ENCODE data around the gene MTCL1.

GRCh38 chr18:8848541-8848940 is 143.2 kb downstream of the MTCL1 start:
- TF ChIP-seq POLR2A (IDR thresholded peaks at IDR 0.05) (no peak), CTCF (IDR thresholded peaks at IDR 0.05) (no peak)

Measured in adrenal gland (tissue), 5 donors.